ENCODE measurements around the gene ADAMTSL1.

ADAMTSL1 gene

DNA sequence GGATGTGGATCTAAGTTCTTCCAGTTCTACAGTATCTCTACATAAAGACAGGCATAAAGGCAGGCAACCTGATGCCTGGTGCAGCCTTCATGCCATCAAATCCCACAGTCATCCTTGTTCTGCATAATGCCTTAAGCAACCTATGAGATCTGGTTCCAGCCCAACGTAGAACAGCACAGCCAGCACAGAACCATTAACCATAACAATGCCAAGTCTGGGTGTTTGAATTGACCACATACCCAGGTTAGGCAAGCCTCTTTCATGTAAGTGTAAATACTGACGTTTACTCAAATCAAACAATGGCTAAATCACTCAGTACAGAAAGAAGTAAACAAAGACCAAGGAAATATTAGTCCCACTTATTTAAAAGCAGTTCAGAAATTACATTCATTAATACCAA lies 195.0 kb downstream of the ADAMTSL1 start:
- DNase-seq: no peak

DNA sequence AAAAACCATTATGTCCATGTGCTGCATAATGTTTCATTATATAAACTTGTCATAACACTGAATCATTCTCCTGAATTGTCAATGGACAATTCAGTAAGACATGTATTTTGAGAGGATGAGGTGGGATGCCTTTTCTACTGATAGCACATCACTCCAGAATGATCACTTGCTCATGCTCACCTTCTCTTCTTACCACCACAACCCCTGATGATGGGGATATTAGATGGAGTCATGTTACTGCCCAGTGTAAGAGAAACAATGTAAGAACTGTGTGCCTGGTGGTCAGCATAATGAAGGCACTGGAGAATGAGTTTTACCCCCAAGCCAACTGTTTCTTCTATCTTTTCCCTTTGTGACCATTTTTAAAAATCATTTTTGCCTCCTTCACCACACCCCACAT lies 198.8 kb downstream of the ADAMTSL1 start:
- no peak for DNase-seq

DNA sequence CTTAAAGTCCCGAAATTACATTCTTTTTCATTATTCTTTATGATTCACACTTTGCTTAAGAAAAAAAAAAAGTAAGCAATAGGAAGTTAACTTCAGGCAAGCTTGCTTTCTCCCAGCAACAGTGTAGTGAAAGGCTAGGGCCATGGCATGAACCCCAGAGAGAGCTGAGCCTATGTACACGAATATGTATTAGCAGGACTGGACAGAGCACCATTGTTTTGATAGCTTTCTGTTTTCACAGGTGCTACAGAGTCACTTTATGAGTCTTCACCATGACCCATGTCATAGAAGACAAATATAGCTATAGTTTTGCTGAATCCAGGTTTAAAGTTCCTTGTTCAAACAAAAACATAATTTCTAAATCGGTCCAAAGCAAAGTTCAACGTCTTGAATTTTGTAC lies 199.2 kb downstream of the ADAMTSL1 start:
- no peak for DNase-seq

DNA sequence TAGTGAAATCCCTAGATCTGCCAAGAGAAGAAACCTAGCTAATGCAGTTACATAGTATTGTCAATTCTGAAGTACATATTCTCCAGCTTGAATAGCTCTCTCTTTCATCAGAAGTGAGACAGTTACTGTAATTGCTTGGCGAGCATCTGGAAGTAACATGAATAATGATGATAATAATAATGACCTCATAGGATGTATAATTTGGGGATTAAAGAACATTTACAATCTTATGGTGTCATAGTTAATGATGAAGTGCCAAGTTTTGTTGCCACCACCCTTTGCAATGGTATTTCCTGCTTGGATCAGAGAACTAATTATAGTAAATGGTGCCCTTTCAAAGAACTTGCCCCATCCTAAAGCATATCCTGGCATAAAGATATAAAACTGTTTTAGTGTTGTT lies 201.4 kb downstream of the ADAMTSL1 start:
- DNase-seq: no peak

DNA sequence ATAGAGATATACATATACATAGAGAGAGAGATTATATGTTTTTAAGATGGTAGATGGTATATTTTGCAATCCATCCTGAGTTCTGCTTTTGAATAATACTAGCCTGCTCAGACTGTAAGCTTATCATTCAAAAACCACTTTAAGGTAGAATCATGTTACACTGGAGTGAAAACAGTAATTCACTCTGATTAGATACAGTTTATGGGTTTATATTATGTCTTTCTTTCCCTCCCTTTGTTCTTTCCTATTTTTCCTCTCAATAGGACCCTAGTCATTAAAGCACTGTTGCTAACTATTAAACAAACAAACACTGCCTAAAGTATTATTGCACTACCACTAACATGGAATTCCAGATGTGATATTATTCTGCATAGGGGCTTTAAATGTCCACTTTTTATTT lies 202.0 kb downstream of the ADAMTSL1 start:
- DNase-seq: no peak

DNA sequence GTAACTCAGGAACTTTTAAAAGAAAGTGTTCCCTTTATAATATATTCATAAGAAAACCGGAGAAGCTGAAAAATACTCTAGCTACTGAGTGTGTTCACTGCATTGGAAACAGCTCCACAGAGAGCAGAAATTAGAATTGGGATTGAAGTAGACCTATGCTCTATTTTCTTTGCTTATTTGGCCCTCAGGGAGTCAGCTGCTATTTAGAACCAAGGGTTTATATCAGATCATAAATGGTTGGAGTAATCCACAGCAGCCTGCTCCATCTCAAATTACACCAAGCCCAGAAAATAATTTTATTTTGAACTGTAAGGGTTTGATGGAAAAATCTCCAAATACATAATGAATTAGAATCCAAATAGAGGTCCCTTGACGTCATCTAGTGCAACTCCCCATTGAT lies 202.6 kb downstream of the ADAMTSL1 start:
- no peak for DNase-seq

DNA sequence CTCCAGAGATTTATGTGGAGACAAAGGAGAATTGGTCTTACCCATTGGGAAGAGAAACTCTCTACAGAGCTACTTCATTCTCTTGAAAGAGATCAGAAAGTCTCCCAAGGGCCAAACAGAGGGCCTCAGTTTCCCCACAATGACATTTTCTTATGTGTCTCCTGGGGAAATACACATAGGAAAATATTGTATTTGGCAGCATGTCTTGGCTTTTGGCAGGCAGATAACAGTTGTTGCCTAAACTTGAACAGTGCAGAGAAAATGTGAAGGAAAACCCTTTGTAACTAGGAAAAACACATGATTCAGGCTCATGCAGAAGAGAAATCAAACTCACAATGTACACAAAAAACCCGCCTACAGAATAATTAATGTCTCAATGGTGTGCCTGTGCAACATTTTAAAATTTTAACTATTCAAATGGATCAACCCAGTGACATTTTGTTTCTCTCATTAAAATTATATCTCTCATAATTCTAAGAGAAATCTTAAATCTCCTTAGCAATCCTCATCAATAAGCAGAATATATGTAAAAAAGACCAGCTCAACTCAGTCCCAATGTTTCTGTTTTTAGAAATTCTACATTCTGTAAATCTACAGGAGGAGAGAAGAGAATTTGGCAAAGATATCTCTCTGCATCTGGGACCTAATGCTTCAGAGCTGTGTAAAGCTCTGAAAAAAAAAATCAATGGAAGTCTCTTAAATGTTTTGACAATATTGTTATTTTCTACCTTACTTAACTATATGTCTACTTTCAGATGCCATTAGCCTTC lies 205.1 kb downstream of the ADAMTSL1 start:
- DNase-seq: no peak

DNA sequence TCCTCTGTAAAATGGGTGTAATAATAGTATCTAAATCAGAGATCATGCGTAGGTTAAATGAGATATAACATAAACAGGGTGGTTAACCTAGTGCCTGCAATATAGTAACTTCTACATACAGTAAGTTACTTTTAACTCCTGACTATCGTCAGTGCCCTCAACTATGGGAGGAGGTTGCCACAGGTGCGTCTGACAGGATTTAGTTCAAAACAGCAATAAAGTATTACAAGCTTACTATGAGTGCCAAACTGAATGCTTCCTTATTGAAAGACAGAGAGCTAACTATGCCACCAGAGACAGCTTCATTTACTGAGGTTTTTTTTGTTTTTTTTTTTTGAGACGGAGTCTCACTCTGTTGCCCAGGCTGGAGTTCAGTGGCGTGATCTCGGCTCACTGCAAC lies 209.0 kb downstream of the ADAMTSL1 start:
- no peak for DNase-seq

DNA sequence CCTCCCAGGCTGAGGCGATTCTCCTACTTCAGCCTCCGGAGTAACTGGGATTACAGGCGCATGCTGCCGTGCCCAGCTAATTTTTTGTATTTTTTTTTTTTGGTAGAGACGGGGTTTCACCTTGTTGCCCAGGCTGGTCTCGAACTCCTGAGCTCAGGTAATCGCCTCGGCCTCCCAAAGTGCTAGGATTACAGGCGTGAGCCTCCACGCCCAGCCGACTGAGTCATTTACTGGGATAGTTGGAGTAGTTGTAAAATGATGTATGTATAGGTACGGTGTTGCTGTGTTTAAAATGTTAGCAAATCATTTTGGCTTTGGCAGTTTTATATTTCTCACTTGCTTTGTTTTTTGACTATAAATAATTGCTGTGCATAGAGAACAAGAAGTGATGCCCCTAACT lies 209.4 kb downstream of the ADAMTSL1 start:
- no peak for DNase-seq

DNA sequence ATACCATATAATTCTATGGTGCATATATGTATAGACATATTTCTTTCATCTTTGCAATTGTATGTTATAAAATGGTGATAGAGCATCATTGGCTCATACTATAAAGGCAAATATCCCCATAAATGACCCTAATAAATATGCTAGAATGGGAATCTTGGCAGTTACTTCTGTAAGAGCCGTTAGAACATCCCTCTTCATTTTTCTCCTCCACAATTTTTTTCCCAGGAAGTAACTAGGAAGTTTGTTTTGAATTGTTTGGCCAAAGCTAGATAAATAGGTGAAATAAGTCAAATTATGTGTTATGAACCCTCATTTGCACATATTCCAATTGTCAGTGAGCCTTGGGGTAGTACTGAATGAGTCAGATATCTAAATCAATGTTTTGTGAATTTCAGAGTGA lies 209.9 kb downstream of the ADAMTSL1 start:
- DNase-seq: no peak

DNA sequence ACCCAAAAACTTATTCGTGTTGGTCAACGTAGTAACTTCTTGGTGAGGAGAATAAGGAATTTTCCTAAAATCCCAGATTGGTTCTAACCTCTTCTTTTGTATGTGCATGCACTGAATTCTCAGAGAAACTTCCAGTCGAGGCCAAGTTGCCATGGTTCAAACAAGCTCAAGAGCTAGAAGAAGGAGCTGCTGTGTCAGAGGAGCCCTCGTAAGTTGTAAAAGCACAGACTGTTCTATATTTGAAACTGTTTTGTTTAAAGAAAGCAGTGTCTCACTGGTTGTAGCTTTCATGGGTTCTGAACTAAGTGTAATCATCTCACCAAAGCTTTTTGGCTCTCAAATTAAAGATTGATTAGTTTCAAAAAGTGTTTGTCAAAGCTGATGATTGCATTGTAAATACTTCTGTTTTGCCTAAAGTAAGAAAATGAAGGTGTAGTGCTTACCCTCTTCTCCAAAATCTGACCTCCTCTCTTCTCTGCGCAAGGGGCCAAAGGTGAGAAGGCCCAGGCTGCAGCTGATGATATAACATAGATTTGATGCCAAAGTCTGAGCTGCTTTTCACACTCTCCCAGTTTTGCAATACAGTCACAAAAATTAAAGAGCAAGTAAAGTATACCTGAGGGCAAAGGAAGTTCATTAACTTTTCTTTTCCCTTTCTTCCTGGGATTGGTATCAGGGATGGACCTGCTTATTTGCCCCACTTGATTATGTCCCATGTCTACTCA lies 210.8 kb downstream of the ADAMTSL1 start:
- DNase-seq: no peak

DNA sequence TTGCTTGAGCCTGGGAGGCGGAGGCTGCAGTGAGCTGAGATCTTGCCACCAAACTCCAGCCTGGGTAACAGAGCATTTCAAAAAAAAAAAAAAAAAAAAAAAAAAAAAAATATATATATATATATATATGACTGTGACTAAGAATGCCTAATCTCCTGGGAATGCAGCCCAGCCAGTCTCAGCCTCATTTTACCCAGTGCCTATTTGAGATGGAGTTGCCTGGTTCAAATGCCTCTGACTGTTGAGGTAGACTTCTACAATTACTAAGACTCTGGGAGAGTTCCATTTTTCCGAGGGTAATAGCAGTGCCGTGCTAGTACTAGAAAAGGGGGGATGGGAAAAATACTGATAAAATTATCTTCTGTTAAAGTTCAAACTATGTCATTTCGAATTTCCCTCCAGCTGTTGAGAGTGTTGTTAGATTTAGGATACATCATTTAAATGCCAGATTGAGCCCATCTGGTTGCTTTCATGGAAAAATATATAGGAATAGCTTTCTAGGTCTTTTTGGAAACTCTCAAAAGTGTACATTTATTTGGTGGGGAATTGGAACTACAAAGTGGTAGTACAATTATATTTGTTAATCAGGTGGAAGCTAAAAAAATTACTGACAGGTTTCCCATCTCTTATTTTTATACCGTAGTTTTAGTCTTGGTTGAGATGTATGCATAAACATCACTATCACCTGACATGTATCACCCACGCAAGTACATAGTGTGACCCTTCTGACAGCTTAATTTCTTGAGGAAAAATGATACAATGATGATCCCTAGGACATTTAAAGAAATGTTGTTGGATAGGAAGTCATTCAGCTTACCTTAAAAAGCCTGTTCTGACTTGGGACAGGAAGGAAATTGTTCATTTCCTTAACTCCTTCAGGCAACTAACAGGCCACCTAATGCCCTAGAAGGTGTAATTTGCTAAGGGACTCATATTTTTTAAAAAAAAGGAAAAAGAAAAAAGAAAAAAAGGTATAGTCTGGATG lies 214.9 kb downstream of the ADAMTSL1 start:
- DNase-seq: no peak

DNA sequence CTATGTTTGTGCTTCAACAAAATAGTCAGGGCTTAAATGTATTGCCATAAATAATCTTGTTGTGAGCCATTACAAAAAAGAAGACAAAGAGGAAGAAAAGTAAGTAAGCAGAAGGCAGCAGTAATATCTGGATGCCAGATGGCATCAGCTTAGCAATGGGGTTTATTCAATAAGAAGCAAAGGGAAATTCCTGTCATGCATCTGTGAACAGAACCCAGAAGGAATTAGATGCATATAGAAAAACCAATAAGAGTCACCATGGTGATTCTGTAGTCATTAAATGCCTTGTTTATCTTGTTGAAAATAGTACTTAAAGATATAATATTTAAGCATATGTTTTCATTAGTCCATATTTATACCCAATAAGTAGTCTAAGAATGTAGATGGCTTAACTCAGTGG lies 216.0 kb downstream of the ADAMTSL1 start:
- no peak for DNase-seq

DNA sequence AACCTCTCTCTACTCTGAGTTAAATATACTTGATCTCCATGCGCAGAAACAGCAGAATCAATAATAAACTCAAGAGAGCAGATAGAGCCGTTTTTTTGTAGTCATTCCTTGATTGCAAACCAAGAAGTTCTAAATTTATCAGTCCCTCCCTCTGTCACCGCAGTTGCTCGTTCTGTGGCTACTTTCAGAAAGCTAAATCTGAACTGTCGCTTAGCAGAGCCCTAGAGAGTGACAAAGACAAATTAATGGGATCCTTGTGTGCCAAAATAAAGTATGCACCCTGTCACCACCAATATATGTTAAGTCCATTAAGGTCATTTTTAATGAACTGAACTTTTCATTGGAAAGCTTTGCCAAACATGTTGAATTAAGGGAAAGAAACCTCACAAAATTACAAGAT lies 218.3 kb downstream of the ADAMTSL1 start:
- no peak for DNase-seq

DNA sequence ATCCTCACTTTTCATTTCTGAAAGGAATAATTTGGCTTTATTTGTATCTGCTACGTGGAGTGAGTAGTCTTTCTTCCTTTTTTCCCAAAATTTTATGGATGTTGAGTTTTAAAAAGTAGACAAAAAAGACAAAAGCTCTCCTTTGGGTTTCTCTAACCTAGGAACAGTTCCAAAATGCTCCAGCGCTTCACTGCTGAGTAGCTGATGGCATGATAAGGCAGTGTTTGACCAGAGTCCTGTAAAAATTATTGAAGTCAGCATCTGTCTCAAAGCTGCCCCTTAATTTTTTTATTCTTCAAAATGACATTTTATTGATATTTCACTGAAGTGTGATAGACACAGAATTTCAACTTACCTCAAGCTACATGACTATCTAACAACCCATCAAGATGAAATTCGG lies 219.0 kb downstream of the ADAMTSL1 start:
- DNase-seq: no peak

DNA sequence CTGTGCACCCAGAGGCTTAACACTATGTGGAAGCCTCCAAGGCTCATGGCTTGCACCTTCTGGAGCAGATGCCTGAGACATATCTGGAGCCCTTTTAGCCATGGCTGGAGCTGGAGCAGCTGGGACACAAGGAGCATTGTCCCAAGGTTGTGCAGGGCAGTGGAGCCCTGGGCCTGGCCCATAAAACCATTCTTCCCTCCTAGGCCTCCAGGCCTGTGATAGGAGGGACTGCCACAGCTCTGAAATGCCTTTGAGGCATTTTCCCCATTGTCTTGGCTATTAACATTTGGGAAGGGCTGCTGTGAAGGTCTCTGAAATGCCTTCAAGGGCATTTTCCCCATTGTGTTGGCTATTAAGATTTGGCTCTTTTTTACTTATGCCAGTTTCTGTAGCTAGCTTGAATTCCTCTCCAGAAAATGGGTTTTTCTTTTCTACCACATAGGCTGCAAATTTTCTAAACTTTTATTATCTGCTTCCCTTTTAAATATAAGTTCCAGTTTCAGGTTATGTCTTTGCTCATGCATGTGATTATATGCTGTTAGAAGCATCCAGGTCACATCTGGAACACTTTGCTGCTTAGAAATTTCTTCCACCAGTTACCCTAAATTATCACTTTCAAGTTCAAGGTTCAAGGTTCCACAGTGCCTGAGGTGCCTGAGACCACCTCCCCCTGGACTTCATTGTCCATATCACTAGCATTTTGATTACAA lies 221.2 kb downstream of the ADAMTSL1 start:
- DNase-seq: no peak

DNA sequence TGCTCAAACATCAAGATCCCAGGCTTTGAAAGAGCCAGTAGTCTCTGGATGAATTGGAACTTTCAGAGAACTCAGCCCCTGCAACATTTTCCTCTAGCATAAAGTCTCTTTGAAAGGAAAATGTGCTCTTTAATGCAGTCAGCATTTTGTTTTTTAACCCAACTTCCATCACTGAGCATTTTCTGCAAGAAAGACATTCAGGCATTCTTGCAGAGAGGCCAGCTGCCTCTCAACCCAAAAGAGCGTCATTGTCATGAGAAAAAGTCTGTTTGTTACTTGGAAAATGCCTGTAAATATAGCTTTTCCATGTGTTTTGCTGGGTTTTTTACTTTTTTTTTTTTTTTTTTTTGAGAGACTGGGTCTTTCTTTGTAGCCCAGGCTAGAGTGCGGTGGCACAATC lies 225.0 kb downstream of the ADAMTSL1 start:
- no peak for DNase-seq

DNA sequence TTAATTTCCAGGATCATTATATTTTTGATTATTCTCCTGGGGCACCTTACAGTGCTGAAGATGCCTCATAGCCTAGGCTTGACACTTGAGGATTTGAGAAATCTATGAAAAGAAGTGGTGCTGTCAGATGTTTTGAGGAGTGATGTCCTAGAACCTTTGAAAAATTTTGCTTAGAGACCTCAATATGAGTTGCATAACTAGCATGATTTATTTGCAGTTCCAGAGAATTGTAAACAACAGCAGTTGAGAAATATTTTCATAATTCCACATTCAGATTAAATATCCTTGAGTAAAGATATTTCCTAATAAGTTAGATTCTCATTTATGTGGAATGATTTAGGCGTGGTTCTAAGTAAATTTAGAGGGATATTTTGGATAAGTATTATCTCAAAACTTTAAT lies 225.8 kb downstream of the ADAMTSL1 start:
- no peak for DNase-seq

DNA sequence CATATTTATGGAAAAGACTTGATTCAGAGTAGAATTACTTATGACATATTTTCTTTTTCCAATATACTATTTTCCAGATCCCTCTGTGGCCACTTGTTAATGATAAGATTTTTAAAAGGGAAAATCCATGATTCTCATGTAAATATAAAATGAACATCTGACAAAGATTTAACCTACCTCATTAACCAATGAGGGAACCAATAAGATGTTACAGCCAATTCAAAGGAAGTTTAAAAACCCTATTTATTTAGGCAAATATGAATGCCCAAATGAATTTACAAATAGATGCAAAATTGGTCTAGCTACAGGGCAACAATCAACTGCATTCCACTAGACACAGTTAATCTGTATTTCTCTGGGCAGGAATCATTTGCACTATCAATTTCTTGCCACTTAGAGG lies 226.8 kb downstream of the ADAMTSL1 start:
- DNase-seq: no peak

DNA sequence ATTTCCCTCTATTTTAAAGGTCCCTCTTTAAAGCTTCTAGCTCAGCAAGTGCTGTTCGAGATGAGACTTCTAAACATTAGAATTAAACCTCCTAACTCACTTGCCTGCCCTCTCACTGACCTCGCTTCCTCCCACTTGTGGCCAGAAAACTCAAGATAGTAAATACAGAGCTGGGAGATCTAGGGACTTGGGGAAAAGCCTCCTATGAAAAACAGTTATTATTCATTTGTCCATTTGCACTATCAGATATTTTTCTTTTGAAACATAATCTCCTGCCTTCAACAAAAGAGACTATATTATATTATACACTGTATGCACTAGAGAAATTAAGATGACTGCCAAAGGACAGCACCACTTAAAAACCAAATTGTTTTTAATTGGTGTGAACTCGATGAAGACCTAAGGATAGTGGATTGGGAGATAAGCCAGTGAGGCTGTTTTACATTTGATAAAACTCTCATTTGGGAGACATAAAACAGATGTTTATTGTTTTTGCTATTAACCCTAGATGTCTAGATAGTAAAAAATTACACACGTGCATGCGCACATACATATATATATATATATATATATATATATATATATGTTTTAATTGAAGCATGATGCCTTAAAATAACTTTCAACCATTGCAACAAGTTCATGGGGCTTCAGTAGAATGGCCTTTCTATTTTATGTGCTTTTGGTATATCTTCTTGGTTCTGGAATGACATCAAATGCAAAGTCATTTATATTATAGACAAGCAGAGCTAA lies 229.4 kb downstream of the ADAMTSL1 start:
- DNase-seq: no peak

DNA sequence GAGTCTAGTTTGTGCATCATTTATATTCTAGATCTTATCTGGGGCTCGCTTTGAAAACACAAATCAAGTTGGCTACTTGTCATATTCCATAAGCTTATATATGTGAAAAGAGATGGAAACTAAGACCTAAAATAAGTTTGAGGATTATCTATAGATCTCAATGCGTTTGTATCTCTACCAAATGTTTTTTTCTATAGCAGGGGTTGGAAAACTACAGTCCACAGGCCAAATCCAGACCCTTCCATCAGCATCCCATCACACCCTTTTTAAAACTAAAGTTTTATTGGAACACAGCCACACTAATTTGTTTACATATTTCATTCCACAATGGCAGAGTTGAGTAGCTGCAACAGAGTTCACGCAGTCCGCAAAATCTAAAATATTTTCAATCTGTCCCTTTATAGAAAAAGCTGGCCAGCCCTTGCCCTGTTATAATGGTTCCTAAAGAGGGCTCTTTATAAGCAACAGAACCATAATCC lies 230.0 kb downstream of the ADAMTSL1 start:
- DNase-seq: no peak

All from CD4-positive, alpha-beta T cell treated with Interleukin-1 beta for 1 hour (primary cell).